Keratinocyte (primary cell): Measurements from ENCODE around the gene TMEM132C. TPM values are rescaled to one million over a fixed set of nuclear protein-coding genes. Genes with fewer than 3 reads are reported as not detected.

Experiments
- DNase-seq: peaks from one replicate; pipeline ENCODE4 v3.0.0-alpha.2; 2011; ENCODE audit warnings: low read depth, missing footprints, low spot score
- FAIRE-seq: peaks from 2 replicates; lab custom pipeline; 2011; peaks lifted over from hg19 to GRCh38; lab: Jason Lieb, UNC
- H2AFZ ChIP-seq: 2 replicates; pipeline ENCODE4 v1.6.0; 2012; ENCODE audit warnings: low read length, control low read depth, inconsistent platforms; ENCODE audit not compliant: control insufficient read depth
- H3K27ac ChIP-seq: 2 replicates; pipeline ENCODE4 v1.5.1; 2011; ENCODE audit warnings: low read length; ENCODE audit not compliant: control insufficient read depth, insufficient read depth
- H3K27me3 ChIP-seq: 3 replicates; pipeline ENCODE4 v1.6.0; 2011; ENCODE audit warnings: low read length; ENCODE audit not compliant: control insufficient read depth, insufficient read depth; ENCODE audit errors: extremely low read depth
- H3K36me3 ChIP-seq, 2 experiments: 2 replicates in 1 of 2; 3 replicates in 1 of 2; pipeline ENCODE4 v1.5.1; 2011; ENCODE audit warnings: low read length in 2 of 2, mild to moderate bottlenecking in 1 of 2; ENCODE audit not compliant: control insufficient read depth in 2 of 2, insufficient read depth in 2 of 2; ENCODE audit errors: extremely low read depth in 1 of 2
- H3K4me1 ChIP-seq: 3 replicates; pipeline ENCODE4 v1.5.1; 2011; ENCODE audit warnings: low read length; ENCODE audit not compliant: control insufficient read depth, insufficient read depth; ENCODE audit errors: extremely low read depth
- H3K4me2 ChIP-seq: 3 replicates; pipeline ENCODE4 v1.6.0; 2011; ENCODE audit warnings: low read depth, low read length; ENCODE audit not compliant: control insufficient read depth, insufficient read depth; ENCODE audit errors: extremely low read depth
- H3K4me3 ChIP-seq, 3 experiments: fragments of 200-600 bp in 1 of 3; sonication (generic) in 1 of 3; 2 replicates in 2 of 3; 3 replicates in 1 of 3; pipeline ENCODE4 v1.5.1; 2011 to 2016; ENCODE audit warnings: low read length in 3 of 3, mild to moderate bottlenecking in 3 of 3, control low read depth in 2 of 3, inconsistent platforms in 1 of 3, low read depth in 1 of 3, mixed read lengths in 1 of 3, mixed run types in 1 of 3, moderate library complexity in 1 of 3; ENCODE audit not compliant: control insufficient read depth in 2 of 3, insufficient read depth in 2 of 3; ENCODE audit errors: extremely low read depth in 1 of 3
- H3K79me2 ChIP-seq: 2 replicates; pipeline ENCODE4 v1.6.0; 2012; ENCODE audit warnings: low read length; ENCODE audit not compliant: control insufficient read depth, insufficient read depth
- H3K9ac ChIP-seq: 3 replicates; pipeline ENCODE4 v1.6.0; 2011; ENCODE audit warnings: low read length; ENCODE audit not compliant: control insufficient read depth, insufficient read depth; ENCODE audit errors: extremely low read depth
- H3K9me1 ChIP-seq: 3 replicates; pipeline ENCODE4 v1.6.0; 2011; ENCODE audit warnings: low read length; ENCODE audit not compliant: control insufficient read depth, insufficient read depth; ENCODE audit errors: extremely low read depth
- H3K9me3 ChIP-seq: 2 replicates; pipeline ENCODE4 v1.5.1; 2012; ENCODE audit warnings: low read depth, low read length; ENCODE audit not compliant: control insufficient read depth
- H4K20me1 ChIP-seq: 3 replicates; pipeline ENCODE4 v1.6.0; 2011; ENCODE audit warnings: low read length; ENCODE audit not compliant: control insufficient read depth, insufficient read depth; ENCODE audit errors: extremely low read depth
- EZH2 ChIP-seq: IDR thresholded peaks from one replicate; pipeline ENCODE4 v1.6.1; 2012; ENCODE audit warnings: inconsistent platforms, mild to moderate bottlenecking, low read length, moderate library complexity
- dilution Hi-C: fragments of 300-500 bp; cut with MboI; formaldehyde crosslinking; loops from one replicate; pipeline ENCODE4 v1.7.0; 2020; ENCODE audit warnings: low sequenced_read_pairs; ENCODE audit not compliant: extremely low pct_ligation_motif_present
- polyA plus RNA-seq, 5 experiments: library from polyadenylated mRNA; depleted of rRNA in 3 of 5; stranded (reverse) in 3 of 5; stranded (forward) in 1 of 5; unstranded in 1 of 5; fragments of >200 nt; gene quantifications; 1 replicate in 1 of 5; 2 replicates in 3 of 5; 3 replicates in 1 of 5; pipeline versions ENCODE4 v1.2.1 to v1.2.3, GENCODE V29; 2011 to 2012; ENCODE audit warnings: missing spikeins in 2 of 5, low read depth in 1 of 5, low replicate concordance in 1 of 5
- TF ChIP-seq, protein P1 (sequence below), 3 experiments: IDR thresholded peaks in 1 of 3; conservative IDR thresholded peaks in 1 of 3; optimal IDR thresholded peaks in 1 of 3; 2 replicates in 2 of 3; 3 replicates in 1 of 3; pipeline versions ENCODE3 to v1.5.1; 2011; ENCODE audit warnings: low read length in 3 of 3, mild to moderate bottlenecking in 3 of 3, moderate library complexity in 2 of 3, control low read depth in 1 of 3, inconsistent platforms in 1 of 3; ENCODE audit not compliant: insufficient read depth in 2 of 3; ENCODE audit errors: extremely low read depth in 1 of 3

The TMEM132C gene
- polyA plus RNA-seq, 1 donor (not counting 4 experiments of a cell fraction or from before 2014, with no cell fraction given) = not detected

DNA sequence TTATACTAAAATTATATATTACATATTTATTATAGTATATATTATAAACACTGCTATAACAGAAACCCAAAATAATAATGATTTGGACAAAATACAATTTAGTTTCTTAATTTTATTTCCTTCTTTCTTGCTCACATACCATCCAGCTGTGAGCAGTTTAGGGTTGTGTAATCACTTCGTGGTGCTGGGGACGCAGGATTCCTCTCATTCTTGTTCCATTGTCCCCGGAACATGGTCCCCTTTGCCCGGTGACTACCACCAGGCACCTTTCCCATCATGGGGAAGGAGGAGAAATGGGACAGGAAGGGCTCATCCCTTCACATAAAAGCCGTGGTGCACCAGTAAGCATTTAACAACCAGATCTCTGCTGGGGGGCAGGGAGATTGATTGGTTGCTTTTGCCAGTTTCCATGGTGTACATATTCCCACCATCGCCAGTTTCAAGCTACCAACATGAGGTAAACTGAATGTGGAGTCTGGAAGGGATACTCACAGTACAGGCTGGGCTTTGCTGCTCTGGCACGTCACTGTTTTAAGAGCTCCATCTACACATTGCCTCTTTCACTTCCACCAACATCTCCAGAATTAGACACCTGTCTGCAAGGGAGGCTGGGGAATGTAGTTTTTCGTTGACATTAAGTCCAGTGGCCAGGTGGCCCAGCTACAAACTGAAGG lies 191.5 kb downstream of the TMEM132C start:
- Histone ChIP-seq H3K4me3 (no peak overlapping the region), H3K9me1 (no peaks in the 10 kb centered on the region), H3K79me2 (no peaks in the 10 kb centered on the region), H3K27me3 (no peaks in the 10 kb centered on the region), H3K36me3 (no peaks in the 10 kb centered on the region), H3K9me3 (peaks cover 3% of the 10 kb centered on the region), H3K9ac (no peak overlapping the region), H4K20me1 (no peaks in the 10 kb centered on the region), H3K4me1 (no peaks in the 10 kb centered on the region), H3K4me2 (no peak overlapping the region), H3K27ac (no peak overlapping the region), H2AFZ (no peak overlapping the region)
- TF ChIP-seq, protein P1, sequence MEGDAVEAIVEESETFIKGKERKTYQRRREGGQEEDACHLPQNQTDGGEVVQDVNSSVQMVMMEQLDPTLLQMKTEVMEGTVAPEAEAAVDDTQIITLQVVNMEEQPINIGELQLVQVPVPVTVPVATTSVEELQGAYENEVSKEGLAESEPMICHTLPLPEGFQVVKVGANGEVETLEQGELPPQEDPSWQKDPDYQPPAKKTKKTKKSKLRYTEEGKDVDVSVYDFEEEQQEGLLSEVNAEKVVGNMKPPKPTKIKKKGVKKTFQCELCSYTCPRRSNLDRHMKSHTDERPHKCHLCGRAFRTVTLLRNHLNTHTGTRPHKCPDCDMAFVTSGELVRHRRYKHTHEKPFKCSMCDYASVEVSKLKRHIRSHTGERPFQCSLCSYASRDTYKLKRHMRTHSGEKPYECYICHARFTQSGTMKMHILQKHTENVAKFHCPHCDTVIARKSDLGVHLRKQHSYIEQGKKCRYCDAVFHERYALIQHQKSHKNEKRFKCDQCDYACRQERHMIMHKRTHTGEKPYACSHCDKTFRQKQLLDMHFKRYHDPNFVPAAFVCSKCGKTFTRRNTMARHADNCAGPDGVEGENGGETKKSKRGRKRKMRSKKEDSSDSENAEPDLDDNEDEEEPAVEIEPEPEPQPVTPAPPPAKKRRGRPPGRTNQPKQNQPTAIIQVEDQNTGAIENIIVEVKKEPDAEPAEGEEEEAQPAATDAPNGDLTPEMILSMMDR (optimal IDR thresholded peaks at IDR 0.05 in 1 of 3, IDR thresholded peaks at IDR 0.05 in 1 of 3, conservative IDR thresholded peaks at IDR 0.05 in 1 of 3; ENCODE audit: extremely low read depth in 1 of 3, insufficient read depth in 2 of 3, low read length in 3 of 3) = no peak
- no peak for TF ChIP-seq EZH2
- DNase-seq (no peak), FAIRE-seq (no peak)
- dilution Hi-C loops = no loop called here

DNA sequence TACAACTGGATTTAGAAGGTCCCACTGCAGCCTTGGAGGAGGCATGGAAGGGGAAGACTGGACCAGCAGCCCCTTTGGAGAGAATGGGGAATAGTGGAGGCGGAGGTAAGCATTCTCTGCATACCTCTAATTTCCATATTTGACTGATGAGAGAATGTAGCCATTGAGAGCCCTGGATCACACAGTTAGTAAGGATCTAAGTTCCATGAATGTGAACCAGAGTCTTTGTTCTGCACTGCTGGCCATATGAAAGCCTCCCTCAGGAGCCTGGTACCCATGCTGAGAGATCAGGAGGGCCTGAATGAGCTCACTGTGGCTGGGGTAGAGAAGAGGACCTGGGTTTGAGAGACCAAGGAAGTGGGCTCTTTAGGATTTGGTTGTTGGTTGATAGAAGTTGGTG lies 192.1 kb downstream of the TMEM132C start:
- H3K36me3 ChIP-seq = no peaks in the 10 kb centered on the region
- DNase-seq (no peak), FAIRE-seq (no peak)
- H2AFZ ChIP-seq = no peak overlapping the region
- H3K4me3 ChIP-seq = no peak overlapping the region
- H3K27me3 ChIP-seq = no peaks in the 10 kb centered on the region
- dilution Hi-C loops = no loop called here
- peaks cover 6% of the 10 kb centered on the region for H3K9me3 ChIP-seq
- H3K4me1 ChIP-seq = no peaks in the 10 kb centered on the region
- no peak overlapping the region for H3K27ac ChIP-seq
- no peaks in the 10 kb centered on the region for H4K20me1 ChIP-seq
- H3K9me1 ChIP-seq = no peaks in the 10 kb centered on the region
- H3K79me2 ChIP-seq = no peaks in the 10 kb centered on the region
- no peak overlapping the region for H3K4me2 ChIP-seq
- H3K9ac ChIP-seq = no peak overlapping the region
- TF ChIP-seq, protein P1 (optimal IDR thresholded peaks at IDR 0.05 in 1 of 3, IDR thresholded peaks at IDR 0.05 in 1 of 3, conservative IDR thresholded peaks at IDR 0.05 in 1 of 3; ENCODE audit: extremely low read depth in 1 of 3, insufficient read depth in 2 of 3, low read length in 3 of 3) = no peak
- TF ChIP-seq EZH2 = no peak
